SK-N-SH treated with all-trans-retinoic acid at 6 μM for 48 hours (cell line): ENCODE measurements around the gene XRCC3.
"Not testable (repeated sequence)": the region's sequence is repeated elsewhere in the genome, so short reads cannot be mapped to it uniquely, and the experiment has no call there.

Experiments
- CREB5 ChIP-seq: fragments of 250-450 bp; sonication (Bioruptor Pico); IDR thresholded peaks from 2 replicates; pipeline ENCODE4 v1.5.1; 2020; ENCODE audit warnings: low read depth, mild to moderate bottlenecking, moderate library complexity
- GLIS3 ChIP-seq: fragments of 250-450 bp; sonication (Bioruptor Pico); IDR thresholded peaks from 2 replicates; pipeline ENCODE4 v1.5.0; 2020; ENCODE audit warnings: mild to moderate bottlenecking, moderate library complexity
- OSR1 ChIP-seq: fragments of 250-450 bp; sonication (Bioruptor Pico); IDR thresholded peaks from 2 replicates; pipeline ENCODE4 v1.8.0; 2022; ENCODE audit warnings: moderate library complexity, mild to moderate bottlenecking, inconsistent platforms
- ZFP30 ChIP-seq: fragments of 450-650 bp; formaldehyde crosslinking; IDR thresholded peaks from 2 replicates; pipeline ENCODE4 v1.5.0; 2022; ENCODE audit warnings: mild to moderate bottlenecking, moderate library complexity
- ZNF8 ChIP-seq: fragments of 450-650 bp; formaldehyde crosslinking; IDR thresholded peaks from 2 replicates; pipeline ENCODE4 v1.5.0; 2020; ENCODE audit warnings: mild to moderate bottlenecking, moderate library complexity
- TF ChIP-seq, protein P1 (sequence below): fragments of 250-450 bp; sonication (Bioruptor Pico); IDR thresholded peaks from 2 replicates; pipeline ENCODE4 v1.8.0; 2021; ENCODE audit warnings: low read depth, mild to moderate bottlenecking, moderate library complexity, borderline replicate concordance

DNA sequence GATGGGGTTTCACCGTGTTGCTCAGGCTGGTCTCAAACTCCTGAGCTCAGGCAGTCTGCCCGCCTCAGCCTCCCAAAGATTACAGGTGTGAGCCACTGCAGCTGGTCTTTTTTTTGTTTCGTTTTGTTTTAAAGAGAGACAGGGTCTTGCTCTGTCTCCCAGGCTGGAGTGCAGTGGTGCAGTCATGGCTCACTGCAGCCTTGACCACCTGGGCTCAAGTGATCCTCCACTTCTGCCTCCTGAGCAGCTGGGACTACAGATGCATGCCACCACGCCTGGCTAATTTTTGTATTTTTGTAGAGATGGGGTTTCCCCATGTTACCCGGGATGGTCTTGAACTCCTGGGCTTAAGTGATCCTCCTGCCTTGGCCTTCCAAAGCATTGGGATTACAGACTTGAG is 23.6 kb downstream of the XRCC3 start:
- not testable (repeated sequence) for TF ChIP-seq ZFP30 (CRISPR knock-in tag); GLIS3 (CRISPR knock-in tag); CREB5 (CRISPR knock-in tag); OSR1; ZNF8 (CRISPR knock-in tag)
- TF ChIP-seq, protein P1, sequence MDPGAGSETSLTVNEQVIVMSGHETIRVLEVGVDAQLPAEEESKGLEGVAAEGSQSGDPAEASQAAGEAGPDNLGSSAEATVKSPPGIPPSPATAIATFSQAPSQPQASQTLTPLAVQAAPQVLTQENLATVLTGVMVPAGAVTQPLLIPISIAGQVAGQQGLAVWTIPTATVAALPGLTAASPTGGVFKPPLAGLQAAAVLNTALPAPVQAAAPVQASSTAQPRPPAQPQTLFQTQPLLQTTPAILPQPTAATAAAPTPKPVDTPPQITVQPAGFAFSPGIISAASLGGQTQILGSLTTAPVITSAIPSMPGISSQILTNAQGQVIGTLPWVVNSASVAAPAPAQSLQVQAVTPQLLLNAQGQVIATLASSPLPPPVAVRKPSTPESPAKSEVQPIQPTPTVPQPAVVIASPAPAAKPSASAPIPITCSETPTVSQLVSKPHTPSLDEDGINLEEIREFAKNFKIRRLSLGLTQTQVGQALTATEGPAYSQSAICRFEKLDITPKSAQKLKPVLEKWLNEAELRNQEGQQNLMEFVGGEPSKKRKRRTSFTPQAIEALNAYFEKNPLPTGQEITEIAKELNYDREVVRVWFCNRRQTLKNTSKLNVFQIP (CRISPR knock-in tag): not testable (repeated sequence)
